Activated CD4-positive, alpha-beta T cell treated with anti-CD3 and anti-CD28 coated beads, Interleukin-2, amount 10 ng/mL, durations not matched to agents 7 days and 5 days (primary cell): ENCODE results near the gene IKZF4. TPM values are rescaled to one million over a fixed set of nuclear protein-coding genes. Genes with fewer than 3 reads are reported as not detected.

ENCODE experiments used
- CTCF ChIA-PET: fragments of 350-600 bp; sonication (Branson Sonifier 250); formaldehyde crosslinking; loops from one replicate; lab custom pipeline; 2021; ENCODE audit warnings: antibody characterized with exemption; lab: Charles Lee
- POLR2A ChIA-PET: fragments of 350-600 bp; sonication (Branson Sonifier 250); formaldehyde crosslinking; loops from one replicate; lab custom pipeline; 2021; ENCODE audit warnings: antibody characterized with exemption; lab: Charles Lee
- DNase-seq: peaks from one replicate; pipeline ENCODE4 v3.0.0-alpha.2; 2020
- H3K27ac Mint-ChIP-seq: one replicate; pipeline ENCODE4 v1.8.0; 2021; ENCODE audit warnings: mild to moderate bottlenecking, moderate library complexity, mixed read lengths
- H3K27me3 Mint-ChIP-seq: one replicate; pipeline ENCODE4 v1.8.0; 2021; ENCODE audit warnings: mixed read lengths
- H3K36me3 Mint-ChIP-seq: one replicate; pipeline ENCODE4 v1.8.0; 2021; ENCODE audit warnings: low read depth, mixed read lengths
- H3K4me1 Mint-ChIP-seq: one replicate; pipeline ENCODE4 v1.8.0; 2021; ENCODE audit warnings: mixed read lengths
- H3K4me3 Mint-ChIP-seq: one replicate; pipeline ENCODE4 v1.8.0; 2021; ENCODE audit warnings: mild to moderate bottlenecking, moderate library complexity, mixed read lengths
- H3K9me3 Mint-ChIP-seq: one replicate; pipeline ENCODE4 v1.8.0; 2021; ENCODE audit warnings: mixed read lengths
- total RNA-seq, 2 experiments: library from RNA; stranded (reverse); gene quantifications; one replicate each; pipeline ENCODE4 v1.2.3, GENCODE V29; 2021

Gene IKZF4
- total RNA-seq, 2 experiments from 2014 or later: 15.7 to 17.4 TPM

GRCh38 chr12:56078931-56079722 is 58.3 kb downstream of the IKZF4 start:
- H3K9me3 Mint-ChIP-seq: no peaks in the 10 kb centered on the region

GRCh38 chr12:56079723-56080555 is 59.1 kb downstream of the IKZF4 start, which contains the start of gene ERBB3:
ERBB3 (plus strand) TSS chr12:56080165; CDS start chr12:56080301, 136 bp downstream.
- Mint-ChIP-seq H3K4me3 (peak within 1 kb of the TSS; percentile 73), H3K9me3 (no peaks in the 10 kb centered on the region), H3K27me3 (peaks cover 33% of the 10 kb centered on the region), H3K27ac (peak within 1 kb of the TSS; percentile 64), H3K4me1 (peaks cover 19% of the 10 kb centered on the region), H3K36me3 (no peaks in the 10 kb centered on the region)
- ChIA-PET CTCF (interaction anchor here (0.5 to 1.4 kb wide), 10 partner anchors 11 to 328 kb away, joined by 3 to 5 read pairs (median 3); partner anchors contain the start of gene ZC3H10), POLR2A (interaction anchor here (1.0 kb wide), 1 partner anchor 25 kb away, joined by 3 read pairs; no protein-coding TSS in a partner anchor)
- DNase-seq: peak; percentile 60

More at GRCh38 chr12:56078931-56079722, 58.3 kb downstream of the IKZF4 start:
- Mint-ChIP-seq H3K27me3 (peaks cover 31% of the 10 kb centered on the region), H3K36me3 (no peaks in the 10 kb centered on the region), H3K4me1 (peaks cover 17% of the 10 kb centered on the region), H3K4me3 (peak overlapping the region; percentile 73), H3K27ac (peak overlapping the region; percentile 31)
- CTCF ChIA-PET: interaction anchor here (0.5 to 1.4 kb wide), 7 partner anchors 14 to 327 kb away, joined by 3 to 4 read pairs (median 3); partner anchors contain the start of gene PA2G4
- DNase-seq: peak; percentile 50
- POLR2A ChIA-PET: interaction anchor here (1.0 kb wide), 1 partner anchor 26 kb away, joined by 3 read pairs; no protein-coding TSS in a partner anchor

- Mint-ChIP-seq H3K27me3 (peaks cover 35% of the 10 kb centered on the region), H3K4me1 (peaks cover 22% of the 10 kb centered on the region)
- POLR2A ChIA-PET: no interaction called here
These were observed 59.8 kb downstream of the IKZF4 start for GRCh38 chr12:56080556-56081138.

GRCh38 chr12:56081393-56082347 is 60.8 kb downstream of the IKZF4 start:
- ChIA-PET POLR2A (no interaction called here), CTCF (interaction anchor here (0.6 to 1.6 kb wide), 4 partner anchors 9 to 35 kb away, joined by 3 to 6 read pairs (median 4); no protein-coding TSS in a partner anchor)
- Mint-ChIP-seq H3K27me3 (peaks cover 35% of the 10 kb centered on the region), H3K27ac (no peak overlapping the region), H3K4me1 (peaks cover 22% of the 10 kb centered on the region), H3K36me3 (no peaks in the 10 kb centered on the region), H3K9me3 (no peaks in the 10 kb centered on the region), H3K4me3 (no peak overlapping the region)
- no peak for DNase-seq

More at GRCh38 chr12:56080556-56081138, 59.8 kb downstream of the IKZF4 start:
- Mint-ChIP-seq H3K27ac (no peak overlapping the region), H3K9me3 (no peaks in the 10 kb centered on the region), H3K4me3 (peak overlapping the region; percentile 73), H3K36me3 (no peaks in the 10 kb centered on the region)
- CTCF ChIA-PET: interaction anchor here (0.5 to 1.3 kb wide), 7 partner anchors 10 to 636 kb away, joined by 3 to 5 read pairs (median 3); partner anchors contain the start of gene ZC3H10
- DNase-seq: no peak

- H3K27me3 Mint-ChIP-seq: peaks cover 35% of the 10 kb centered on the region
- H3K36me3 Mint-ChIP-seq: no peaks in the 10 kb centered on the region
- POLR2A ChIA-PET: no interaction called here
These were observed 61.5 kb downstream of the IKZF4 start for GRCh38 chr12:56082382-56082781.

GRCh38 chr12:56082967-56083366 is 62.1 kb downstream of the IKZF4 start:
- POLR2A ChIA-PET: no interaction called here
- H3K4me3 Mint-ChIP-seq: no peak overlapping the region
- no peaks in the 10 kb centered on the region for H3K36me3 Mint-ChIP-seq
- peaks cover 35% of the 10 kb centered on the region for H3K27me3 Mint-ChIP-seq
- no peak for DNase-seq
- CTCF ChIA-PET: interaction anchor here (0.6 to 1.7 kb wide), 5 partner anchors 18 to 140 kb away, joined by 3 to 6 read pairs (median 3); no protein-coding TSS in a partner anchor
- H3K9me3 Mint-ChIP-seq: no peaks in the 10 kb centered on the region
- H3K27ac Mint-ChIP-seq: no peak overlapping the region
- peaks cover 22% of the 10 kb centered on the region for H3K4me1 Mint-ChIP-seq

More at GRCh38 chr12:56082382-56082781, 61.5 kb downstream of the IKZF4 start:
- no peak for DNase-seq
- Mint-ChIP-seq H3K4me1 (peaks cover 22% of the 10 kb centered on the region), H3K9me3 (no peaks in the 10 kb centered on the region), H3K4me3 (no peak overlapping the region), H3K27ac (no peak overlapping the region)
- CTCF ChIA-PET: interaction anchor here (0.6 to 1.6 kb wide), 4 partner anchors 17 to 140 kb away, joined by 3 to 6 read pairs (median 3); no protein-coding TSS in a partner anchor

- H3K4me3 Mint-ChIP-seq: no peak overlapping the region
- no peaks in the 10 kb centered on the region for H3K9me3 Mint-ChIP-seq
- POLR2A ChIA-PET: interaction anchor here (0.5 kb wide), 1 partner anchor 256 kb away, joined by 6 read pairs; the partner anchor contains the start of gene DNAJC14
- peaks cover 30% of the 10 kb centered on the region for H3K27me3 Mint-ChIP-seq
- CTCF ChIA-PET: interaction anchor here (0.6 to 1.9 kb wide), 14 partner anchors 11 to 346 kb away, joined by 3 to 10 read pairs (median 3); partner anchors contain the start of gene ZC3H10
- peaks cover 13% of the 10 kb centered on the region for H3K4me1 Mint-ChIP-seq
- H3K36me3 Mint-ChIP-seq: no peaks in the 10 kb centered on the region
- peak; percentile 48 for DNase-seq
- H3K27ac Mint-ChIP-seq: no peak overlapping the region
These were observed 64.2 kb downstream of the IKZF4 start for GRCh38 chr12:56084958-56085543.

GRCh38 chr12:56086096-56086495 is 65.3 kb downstream of the IKZF4 start:
- ChIA-PET POLR2A (no interaction called here), CTCF (interaction anchor here (1.0 to 1.9 kb wide), 5 partner anchors 11 to 347 kb away, joined by 3 to 10 read pairs (median 3); no protein-coding TSS in a partner anchor)
- H3K4me1 Mint-ChIP-seq: peaks cover 6% of the 10 kb centered on the region
- H3K27ac Mint-ChIP-seq: no peak overlapping the region
- DNase-seq: no peak
- peaks cover 23% of the 10 kb centered on the region for H3K27me3 Mint-ChIP-seq
- no peaks in the 10 kb centered on the region for H3K9me3 Mint-ChIP-seq
- H3K4me3 Mint-ChIP-seq: no peak overlapping the region
- no peaks in the 10 kb centered on the region for H3K36me3 Mint-ChIP-seq

- POLR2A ChIA-PET: no interaction called here
- Mint-ChIP-seq H3K27me3 (peaks cover 21% of the 10 kb centered on the region), H3K36me3 (no peaks in the 10 kb centered on the region)
These were observed 65.8 kb downstream of the IKZF4 start for GRCh38 chr12:56086608-56087007.

GRCh38 chr12:56087220-56087619 is 66.4 kb downstream of the IKZF4 start:
- Mint-ChIP-seq H3K9me3 (no peaks in the 10 kb centered on the region), H3K27ac (no peak overlapping the region), H3K36me3 (no peaks in the 10 kb centered on the region), H3K4me1 (peaks cover 6% of the 10 kb centered on the region), H3K4me3 (no peak overlapping the region), H3K27me3 (peaks cover 18% of the 10 kb centered on the region)
- CTCF ChIA-PET: no interaction called here
- POLR2A ChIA-PET: no interaction called here
- no peak for DNase-seq

More at GRCh38 chr12:56086608-56087007, 65.8 kb downstream of the IKZF4 start:
- Mint-ChIP-seq H3K9me3 (no peaks in the 10 kb centered on the region), H3K4me1 (peaks cover 6% of the 10 kb centered on the region), H3K4me3 (no peak overlapping the region), H3K27ac (no peak overlapping the region)
- no peak for DNase-seq
- CTCF ChIA-PET: interaction anchor here (0.5 to 1.9 kb wide), 3 partner anchors 10 to 179 kb away, joined by 3 to 10 read pairs (median 7); no protein-coding TSS in a partner anchor
